Measurements from ENCODE around the gene CDC42BPG.

Gene CDC42BPG

DNA sequence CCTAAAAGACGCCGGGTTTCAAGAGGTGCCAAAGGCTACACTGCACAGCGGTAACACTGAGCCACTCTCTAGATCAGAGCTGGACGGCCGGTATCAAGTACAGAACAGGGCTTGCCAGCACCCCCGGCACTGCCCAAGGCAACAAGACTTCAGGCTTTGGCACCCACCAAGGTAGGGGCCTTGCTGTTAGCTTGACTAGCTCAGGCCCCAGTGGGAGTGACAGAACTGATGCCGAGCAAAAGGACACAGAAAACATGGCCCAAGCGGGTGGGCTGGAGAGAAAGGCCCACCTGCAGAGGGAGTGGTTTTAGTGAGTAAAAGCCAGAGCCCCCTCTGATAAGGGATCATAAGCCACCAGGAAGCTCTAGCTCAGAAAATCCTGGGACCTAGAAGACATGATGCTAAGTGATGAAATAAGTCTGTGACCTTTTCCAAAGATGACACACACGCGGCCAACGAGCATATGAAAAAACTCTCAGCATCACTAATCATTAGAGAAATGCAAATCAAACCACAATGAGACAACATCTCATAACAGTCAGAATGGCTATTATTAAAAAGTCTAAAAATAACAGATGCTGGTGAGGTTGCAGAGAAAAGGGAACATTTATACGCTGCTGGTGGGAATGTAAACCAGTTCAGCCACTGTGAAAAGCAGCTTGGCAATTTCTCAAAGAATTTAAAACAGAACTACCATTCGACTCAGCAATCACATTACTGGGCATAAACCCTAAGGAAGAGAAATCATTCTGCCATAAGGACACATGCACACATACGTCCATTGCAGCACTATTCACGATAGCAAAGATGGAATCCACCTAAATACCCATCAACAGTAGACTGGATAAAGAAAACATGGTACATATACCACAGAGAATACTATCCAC is 21.1 kb upstream of the CDC42BPG start:
- DNase-seq: no peak

DNA sequence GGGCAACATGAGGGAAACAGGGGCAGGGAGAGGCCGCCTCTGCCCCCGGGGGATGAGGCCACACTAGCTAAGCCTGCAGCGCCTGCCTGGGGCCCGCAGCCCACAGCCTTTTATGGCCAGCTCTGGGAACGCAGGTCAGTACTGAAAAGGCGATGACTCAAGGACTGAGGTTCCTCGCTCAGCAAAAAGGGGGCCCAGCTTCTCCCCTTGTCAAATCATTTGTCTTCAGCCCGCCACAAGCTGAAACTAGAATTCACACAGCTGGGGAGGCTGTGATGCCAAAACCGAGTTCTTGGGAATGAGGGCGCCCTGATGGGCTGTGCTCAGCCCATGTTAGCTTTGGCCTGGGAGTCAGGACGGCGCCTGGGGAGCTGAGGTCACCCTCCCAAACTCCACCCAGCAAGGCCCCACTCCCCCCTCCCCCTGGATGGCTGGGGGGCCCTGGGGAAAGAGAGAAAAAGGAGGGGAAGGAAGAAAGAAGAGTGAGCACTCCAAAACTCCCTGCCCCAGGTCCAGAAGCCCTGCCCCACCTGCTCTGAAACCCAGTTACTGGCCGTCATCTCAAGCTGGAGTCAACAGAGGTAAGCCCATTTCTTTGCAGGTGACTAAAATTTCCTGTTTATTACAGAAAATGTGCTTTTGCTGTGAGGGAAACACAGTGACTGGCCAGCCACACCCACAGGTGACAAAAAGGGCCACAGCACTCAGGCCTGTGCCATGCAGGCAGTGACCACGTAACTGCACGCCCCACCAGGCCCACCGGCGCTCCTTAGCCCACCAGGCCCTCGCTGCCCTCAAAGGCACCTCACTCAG is 20.2 kb upstream of the CDC42BPG start:
- DNase-seq: no peak

DNA sequence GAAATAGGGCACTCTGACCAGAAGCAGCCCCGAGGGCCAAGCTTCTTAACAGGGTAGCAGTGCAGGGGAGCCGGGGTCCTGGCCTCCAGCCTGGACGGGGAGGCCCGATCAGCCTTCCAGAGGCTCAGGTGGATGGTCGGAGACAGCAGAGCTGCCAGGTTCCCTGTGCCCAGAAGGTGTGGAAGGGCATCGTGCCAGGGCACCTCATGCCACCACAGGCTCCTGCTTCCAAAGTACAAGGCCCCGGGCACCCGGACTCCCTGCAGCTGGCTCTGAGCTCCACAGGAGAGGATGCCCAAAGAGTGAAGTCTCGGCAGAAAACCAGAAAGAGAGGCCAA is 19.7 kb upstream of the CDC42BPG start:
- DNase-seq: no peak

DNA sequence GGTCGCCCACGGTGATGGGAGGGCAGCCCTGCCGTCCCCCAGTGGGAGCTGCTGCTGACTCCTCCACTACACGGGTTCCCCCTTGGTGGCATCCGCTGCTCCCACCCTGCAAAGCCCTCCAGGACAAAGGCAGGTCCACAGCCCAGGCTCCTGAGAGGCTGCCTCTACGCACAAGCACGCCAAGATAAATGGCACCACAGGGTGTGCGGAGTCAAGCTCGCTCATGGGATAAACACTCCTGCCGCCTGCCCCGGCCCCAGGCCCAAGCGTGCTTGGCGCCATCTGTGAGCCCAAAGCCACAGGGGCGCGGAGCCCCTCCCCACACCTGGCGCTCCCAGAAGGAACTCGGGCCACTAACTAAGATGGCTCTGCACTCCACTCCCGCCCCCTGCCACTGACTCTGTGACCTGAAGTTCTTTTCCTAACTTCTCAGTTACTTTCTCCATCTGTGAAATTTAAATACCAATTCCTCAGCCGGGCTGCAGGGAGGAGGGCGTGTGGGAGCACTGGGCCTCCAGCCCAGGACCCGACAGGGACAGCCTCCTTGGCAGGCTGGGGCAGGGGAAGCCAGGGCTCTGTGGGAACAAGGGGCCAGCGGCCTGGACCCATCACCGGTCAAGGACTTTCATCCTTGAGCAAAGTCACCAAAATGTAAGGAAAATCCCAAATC is 19.1 kb upstream of the CDC42BPG start:
- peak; percentile 55 for DNase-seq

DNA sequence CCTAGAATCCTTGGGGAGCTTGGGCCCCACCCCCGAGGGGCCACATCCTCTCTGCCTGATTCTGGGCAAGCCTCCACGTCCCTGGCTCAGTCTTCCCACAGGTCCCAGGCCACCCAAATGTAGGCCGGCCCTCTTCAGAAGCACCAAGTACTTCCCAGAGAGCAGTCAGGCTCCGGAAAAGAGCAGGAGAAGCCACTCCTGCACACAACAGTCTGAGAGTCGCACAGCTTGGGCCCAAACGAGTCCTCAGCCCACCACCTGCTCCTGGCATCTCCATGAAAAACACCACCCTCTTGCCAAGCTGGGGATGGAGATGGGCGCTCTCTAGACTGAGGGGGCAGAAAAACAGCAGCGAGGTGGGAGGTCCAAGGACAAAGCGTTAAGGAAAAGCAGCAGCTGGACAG is 18.5 kb upstream of the CDC42BPG start:
- DNase-seq: no peak

DNA sequence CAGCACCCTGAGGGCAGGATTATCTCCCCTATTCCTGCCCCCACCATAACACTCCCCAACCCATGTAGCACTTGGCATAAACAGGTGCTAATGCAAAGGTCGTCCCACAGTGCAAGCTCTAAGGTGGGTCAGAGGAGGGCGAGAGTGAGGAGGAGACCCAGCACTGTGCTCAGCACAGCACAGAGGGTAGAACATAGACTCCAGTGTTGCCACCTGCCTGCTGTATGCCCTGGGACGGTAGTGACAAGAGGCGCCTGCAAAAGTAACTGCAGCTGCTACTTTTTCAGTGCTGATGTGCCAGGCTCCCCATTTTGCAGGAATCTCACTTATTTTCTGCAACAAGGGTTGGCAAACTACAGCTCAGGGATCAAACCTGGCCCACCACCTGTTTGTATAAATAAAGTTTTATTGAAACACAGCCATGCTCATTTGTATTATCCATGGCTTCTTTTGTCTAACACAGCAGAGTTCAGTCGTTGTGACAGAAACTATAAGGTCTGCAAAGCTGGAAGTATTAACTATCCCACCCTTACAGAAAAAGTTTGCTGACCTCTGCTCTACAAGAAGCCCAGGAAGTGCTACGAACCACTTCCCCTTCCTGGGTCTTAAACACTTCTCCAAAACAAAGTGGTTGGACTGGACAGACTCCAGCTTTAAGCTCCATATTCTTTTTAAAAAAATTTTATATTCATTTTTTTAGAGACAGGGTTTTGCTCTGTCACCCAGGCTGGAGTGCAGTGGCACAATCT is 16.9 kb upstream of the CDC42BPG start:
- no peak for DNase-seq

DNA sequence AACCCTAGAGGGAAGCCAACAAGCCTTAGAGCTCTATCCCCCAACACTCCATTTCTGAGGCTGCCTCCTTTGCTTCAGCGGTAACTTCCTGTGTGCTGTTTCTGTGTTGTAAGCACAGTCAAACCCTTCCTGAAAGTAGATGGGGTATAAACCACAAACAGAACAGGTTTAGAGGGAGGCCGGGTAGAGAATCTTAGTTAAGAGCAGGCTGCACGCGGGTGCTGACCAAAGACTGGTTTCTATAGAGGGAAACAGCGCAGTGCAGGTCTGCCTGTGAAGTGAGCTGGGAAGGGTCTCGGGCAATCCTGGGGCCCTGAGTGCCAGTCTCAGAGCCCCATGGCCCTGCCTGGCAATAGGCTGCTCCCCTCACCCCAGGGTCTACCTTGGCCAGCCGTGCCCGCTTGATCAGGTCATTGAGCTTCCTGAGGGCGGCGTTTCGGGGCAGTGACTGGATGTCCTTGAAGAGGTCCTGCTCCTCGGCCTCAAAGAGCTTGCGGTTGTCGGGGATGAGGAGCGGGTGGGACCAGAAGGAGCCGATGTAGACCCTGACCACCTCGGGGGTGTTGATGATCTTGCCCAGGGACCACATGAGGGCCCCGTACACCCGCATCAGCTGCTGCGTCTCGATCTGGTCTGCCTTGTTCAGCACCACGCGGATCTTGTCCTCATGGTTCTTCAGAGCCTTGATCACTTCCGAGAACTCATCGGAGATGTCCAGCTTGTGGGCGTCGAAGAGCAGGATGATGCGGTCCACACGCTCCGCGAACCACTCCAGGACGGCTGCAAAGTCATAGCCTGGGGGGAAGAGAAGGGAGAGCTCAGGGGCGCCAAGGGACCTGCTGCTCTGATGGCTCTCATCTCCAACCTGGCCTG is 15.3 kb upstream of the CDC42BPG start:
- no peak for DNase-seq

DNA sequence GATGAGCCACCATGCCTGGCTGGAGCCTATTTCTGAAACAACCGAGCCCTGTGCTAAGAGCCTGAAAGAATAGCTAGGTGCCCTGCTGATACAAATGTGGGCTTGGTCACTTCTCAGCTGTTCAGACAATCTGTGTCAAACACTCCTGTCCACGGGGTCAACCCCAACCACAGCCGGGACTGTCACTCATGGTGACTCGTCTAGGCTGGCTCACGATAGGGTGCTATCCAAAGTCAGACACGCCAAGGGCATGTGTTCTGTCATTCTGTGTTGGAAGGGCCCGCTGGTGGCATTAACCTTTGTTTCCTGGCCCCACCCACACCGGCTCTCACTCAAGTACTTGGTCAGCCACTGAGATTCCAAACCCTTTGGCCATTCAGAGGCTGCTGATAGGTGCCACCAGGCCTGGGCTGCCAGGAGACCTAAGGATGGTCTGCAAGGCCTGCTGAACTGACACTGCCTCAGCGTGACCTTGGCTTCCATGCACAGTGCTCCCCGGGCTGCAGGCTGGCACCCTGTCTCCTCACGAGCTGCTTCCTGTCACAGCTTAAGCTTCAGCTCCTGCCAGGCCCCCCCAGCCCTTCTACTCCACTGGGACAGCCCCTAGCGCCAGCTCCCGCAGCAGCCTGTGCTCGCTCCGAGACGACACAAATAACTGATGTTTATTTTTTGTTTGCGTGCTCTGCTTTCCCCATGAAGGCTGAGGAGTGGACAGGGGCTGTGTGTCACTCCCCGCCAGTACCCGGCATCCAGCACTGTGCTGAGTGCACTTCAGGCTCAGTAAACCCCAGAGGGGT is 14.2 kb upstream of the CDC42BPG start:
- no peak for DNase-seq

DNA sequence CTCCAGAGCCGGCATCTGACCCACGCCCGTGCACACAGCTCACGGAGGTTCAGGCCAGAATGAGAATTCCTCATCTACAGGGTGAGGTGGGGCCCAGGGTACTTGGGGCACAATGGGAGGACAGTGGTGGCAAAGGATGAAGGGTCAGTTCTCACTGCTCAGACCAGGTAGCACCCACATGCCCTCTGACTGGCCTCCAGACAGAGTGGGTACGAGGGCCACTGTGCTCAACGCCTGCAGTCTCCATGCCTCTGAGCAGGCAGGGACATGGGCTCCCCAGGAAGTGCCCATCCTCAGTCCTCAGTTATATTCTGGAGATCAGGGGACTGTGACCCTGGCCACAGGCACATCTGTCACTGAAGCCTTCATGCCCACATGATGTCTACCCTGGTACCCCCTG is 13.0 kb upstream of the CDC42BPG start:
- no peak for DNase-seq

DNA sequence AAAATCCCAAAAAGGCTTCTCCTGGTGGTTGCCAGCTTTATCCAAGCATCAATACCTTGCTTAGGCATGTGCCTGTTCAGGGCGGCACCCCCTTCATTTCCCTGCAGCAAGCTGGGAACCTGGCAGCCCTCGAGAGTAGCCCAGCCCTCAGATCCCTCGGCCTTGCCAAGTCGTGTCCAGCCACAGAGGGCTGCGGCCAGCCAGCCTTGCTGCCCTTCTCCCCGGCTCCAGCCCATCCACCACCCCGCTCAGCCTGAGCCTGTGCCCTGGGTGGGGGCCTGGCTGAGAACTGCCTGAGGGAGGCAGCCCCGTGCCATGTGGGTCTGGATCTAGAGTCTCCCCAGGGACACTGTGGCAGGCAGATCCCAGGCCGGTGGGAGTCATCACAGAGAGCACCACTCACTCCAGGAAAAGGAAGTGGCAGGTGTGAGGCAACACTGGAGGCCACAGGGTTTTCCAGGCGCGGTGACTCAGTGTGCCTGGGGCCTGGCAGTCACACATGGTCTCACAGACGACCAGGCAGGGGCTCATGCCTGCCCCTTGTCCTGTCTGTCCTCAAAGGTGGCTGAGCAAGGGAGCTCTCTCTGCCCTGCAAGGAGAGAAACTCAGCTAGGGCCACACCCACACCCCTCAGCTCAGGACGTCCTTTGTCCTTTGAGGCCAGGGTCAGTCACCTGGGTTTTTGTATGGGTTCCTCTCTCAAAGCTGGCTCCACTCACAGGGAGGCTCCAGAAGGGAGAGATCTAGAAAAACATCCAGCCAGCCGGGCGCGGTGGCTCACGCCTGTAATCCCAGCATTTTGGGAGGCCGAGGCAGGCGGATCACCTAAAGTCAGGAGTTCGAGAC is 12.2 kb upstream of the CDC42BPG start:
- no peak for DNase-seq

DNA sequence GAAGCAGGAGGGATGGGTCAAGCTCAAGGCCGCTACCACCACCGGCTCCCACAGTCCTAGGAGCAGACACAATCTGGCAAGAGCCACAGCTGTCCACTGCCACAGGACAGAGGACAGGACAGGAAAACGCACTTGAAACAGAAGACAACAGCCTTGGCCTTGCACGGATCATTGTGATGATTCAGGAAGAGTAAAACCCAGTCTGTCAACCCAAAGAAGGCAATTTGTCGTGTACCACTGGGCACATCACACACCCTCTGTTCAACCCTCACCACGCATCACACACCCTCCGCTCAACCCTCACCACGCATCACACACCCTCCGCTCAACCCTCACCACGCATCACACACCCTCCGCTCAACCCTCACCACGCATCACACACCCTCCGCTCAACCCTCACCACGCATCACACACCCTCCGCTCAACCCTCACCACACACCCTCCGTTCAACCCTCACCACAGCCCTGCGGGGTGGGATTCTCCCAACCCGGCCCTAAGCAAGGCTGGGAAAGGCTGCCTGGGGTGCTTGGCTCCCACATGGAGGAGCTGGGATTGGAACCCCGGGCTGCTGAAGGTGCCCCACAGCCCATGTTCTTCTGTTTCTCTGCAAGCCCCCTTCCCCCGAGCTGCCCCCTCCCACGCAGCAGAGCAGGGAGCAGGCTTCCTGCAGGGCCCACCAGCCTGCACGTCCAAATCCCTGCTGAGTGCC is 11.3 kb upstream of the CDC42BPG start:
- no peak for DNase-seq

DNA sequence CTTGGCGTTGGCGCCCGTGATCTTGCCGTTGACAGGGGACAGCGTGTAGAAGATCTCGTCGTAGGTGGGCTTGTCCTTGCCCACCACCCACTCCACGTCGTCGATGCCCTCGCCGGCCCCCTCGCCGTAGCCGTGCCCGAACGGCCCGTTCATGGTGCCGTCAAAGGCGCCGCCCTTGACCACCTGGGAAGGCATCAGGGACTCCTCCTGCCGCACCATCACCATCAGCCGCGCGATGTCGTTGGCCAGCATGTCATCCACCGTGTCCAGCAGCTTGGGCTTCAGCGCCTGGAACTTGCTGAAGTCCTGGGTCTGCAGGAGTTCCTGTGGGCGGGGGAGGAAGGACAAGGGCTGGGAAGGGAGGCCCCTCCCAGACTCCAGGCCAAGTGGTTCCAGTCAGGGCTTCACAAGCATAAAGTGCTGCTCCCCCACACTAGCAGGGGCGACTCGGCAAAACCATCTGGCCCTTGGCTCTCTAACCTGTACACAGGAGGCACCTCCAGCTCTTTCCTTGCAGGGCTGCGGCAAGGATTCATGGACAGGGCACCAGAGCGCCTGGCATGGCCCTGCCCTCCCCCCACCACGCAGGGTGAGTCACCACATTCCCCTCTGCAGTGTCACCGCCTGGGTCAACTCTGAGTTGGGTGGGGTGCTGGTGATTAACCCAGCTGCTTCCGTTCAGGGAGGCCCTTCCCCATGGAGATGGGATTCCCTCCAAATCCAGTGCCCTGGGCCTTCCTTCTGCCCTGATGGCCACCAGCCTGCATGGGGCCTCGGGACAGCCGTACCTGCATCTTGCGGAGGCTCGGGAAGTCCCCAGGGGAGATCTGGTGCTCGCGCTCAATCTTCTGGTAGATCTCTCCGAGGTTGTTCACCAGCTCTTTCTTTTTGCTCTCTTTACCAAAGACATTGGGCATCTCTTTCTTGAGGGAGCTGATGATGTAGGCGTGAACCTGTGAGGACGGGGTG is 10.4 kb upstream of the CDC42BPG start:
- no peak for DNase-seq

DNA sequence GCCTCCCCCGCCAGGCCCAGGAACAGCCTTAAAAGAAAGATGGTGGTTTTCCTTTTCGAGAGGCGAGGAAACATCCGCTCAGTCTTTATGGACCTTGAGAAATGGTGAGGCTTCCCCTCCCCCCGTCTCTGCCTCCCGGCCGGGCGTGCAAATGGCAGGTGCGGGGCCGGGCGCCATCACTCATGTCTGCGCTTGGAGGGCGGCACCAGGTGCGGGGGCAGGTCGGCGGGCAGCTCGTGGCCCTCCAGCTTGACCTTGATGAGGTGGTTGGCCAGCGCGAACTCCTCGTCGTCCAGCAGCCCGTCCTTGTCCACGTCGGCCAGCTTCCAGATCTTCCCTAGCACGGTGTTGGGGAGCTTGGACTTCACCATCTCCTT is 9.7 kb upstream of the CDC42BPG start:
- no peak for DNase-seq

DNA sequence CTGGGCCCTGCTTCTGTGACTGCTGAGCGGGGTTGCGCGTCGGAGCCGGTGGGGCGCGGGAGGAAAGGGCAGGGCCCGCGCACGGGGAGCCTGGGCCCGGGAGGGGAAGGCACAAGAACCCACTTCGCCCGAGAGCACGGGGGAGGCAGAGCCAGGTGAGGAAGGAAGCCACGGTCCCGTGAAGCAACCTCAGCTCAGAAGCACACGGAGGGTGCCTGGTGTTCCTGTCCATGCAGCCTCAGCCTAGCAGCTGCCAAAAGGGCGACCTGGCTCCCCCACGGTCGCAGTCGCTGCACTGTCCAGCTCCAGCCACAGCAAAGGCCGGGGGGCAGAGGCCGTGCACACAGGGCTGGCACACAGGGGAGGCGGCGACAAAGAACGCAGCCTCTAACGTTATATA is 9.3 kb upstream of the CDC42BPG start:
- no peak for DNase-seq

DNA sequence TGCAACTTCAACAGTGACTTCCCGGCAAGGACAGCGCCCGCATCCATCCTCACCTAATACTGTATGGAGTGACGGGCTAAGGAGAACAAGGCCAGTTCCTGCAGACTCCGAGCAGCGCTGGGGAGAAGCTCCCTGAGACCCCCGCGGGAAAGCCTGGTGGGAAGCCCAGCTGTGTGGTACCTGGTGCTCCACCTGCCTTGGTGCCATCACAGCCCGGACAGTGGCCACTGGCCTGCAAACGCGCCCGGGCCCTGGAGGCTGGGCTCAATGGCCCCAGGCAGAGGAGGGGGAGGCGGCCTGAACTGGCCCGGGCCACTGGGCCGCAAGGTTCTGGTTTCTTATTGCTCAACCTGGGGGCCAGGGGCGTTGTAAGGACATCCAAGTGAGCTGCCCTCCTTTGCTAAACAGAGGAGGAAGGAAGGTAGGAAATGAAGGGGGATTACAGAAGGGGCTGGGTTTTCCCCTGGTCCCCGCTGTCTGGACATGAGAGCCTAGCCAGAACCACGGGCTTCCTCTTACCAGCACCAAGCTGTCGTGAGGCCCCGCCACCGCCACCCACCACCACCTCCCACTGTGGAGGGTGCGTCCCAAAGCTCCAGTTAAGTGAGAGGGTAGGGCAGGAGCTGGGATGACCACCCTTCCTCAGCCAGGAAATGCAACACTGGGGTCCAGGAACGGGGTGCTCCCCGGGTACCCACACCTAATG is 8.5 kb upstream of the CDC42BPG start:
- no peak for DNase-seq

DNA sequence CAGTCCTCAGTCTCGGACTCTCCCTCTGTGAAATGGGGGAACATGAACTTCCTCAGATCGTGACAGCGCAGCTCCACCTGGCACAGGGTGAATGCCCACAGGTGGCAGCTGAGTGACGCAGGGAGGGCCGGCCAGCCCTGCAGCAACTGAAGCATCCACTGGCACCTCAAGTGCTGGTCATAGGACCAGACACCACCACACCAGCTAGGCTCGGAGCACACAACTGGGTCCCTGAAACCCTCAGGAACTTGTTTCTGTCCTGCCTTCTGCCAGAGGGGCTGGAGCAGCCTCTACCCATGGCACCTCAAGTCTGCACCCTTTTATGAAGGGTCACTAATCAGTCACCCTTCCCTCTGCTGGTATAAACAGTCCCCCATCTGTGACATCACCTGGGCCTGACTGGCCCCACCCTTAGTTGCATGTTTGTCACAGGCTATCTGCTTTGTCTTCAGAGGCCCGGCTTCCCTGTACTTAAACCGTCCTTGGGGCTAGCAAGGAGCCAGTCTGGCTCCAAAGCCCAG is 7.4 kb upstream of the CDC42BPG start:
- no peak for DNase-seq
